HT1080 (cell line): ENCODE results near the gene ILK. TPM values are rescaled to one million over a fixed set of nuclear protein-coding genes. Genes with fewer than 3 reads are reported as not detected.

ENCODE experiments used
- DNase-seq: peaks from one replicate; pipeline ENCODE4 v3.0.0-alpha.2; 2015; ENCODE audit warnings: low read depth
- total RNA-seq: library from RNA; depleted of rRNA; stranded (reverse); fragments of >200 nt; shearing (Covaris generic); gene quantifications from 2 replicates; pipeline ENCODE4 v1.2.3, GENCODE V29; 2014

The ILK gene
- total RNA-seq, 1 experiment from 2014 or later, result 149 TPM

DNA sequence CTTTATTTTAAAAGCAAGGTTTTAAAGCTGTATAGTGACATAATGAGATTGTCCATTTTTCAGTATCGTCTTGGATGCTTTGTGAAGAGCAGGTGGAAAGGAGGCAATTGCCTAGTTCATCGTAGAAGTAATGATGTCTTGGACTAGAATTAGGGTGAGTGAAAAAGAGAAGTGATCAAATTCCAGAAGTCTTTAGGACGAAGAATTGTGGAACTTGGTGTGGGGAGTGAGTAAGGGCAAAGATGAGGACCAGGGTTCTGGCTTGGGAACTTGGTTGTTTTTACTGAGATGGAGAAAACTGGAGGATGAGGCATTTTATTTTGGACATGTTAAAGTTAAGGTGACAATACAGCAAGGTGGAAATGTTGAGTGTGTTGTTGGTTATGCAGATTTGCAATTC lies 1.2 kb downstream of the ILK start:
- no peak for DNase-seq

DNA sequence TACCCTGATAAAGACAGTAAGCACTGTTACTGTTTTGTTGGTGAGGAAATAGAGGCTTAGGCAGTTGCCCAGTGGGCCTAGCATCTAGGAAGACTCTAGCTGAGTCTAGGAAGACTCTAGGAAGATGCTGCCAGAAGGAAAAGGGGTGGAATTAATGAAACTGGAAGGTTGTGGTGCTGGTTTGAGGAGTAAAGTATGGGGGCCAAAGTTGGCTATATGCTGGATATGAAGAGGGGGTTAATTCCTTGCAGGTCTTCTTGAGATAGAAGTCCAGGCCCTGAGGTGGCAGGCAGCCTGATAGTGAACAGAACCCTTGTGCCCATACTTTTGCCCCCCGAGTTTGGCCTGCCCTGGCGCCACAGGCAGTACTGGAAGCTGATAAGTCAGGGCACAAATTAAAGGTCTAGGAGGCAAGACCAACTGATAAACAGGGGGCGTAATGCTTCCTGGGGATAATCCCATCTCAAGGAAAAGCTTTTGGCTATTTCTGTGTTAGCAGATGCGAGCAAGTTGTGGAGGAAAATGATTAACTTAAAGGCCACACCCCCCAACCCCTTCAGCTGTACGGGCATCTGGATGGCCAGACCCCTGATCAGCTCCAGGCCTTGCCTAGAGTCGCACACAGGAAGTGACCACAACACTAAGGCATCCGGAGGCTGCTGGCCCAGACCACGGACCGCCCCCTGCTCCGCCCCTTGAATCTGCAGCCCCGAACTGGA lies 3.1 kb downstream of the ILK start:
- peak; percentile 95 for DNase-seq

DNA sequence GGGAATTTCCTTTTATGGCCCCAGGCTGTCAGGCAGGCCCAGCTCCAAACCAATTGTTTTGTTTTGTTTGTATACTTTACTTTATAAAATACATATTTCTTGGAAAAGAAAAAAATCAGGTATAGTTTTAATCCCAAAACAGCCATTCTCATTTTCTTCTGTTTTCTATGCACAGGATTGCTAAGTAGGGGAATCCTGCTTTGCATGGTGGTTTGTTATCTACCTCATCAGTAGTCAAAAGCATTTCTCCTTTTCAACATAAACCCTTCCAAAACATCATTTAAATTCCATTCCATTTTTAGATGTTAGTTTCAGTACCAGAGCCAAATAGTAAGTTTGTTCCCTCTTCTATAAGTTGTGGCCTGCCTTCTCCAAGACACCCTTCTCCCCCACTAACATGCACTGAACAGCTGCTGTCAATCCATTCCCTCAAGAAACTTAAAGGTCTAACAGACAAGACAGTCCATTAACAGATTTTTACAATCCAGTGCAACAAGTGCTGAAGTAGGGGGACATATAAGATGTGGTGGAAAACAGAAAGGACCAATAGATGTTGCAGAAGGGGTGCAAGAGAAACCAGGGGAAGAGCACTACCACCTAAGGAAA lies 3.7 kb downstream of the ILK start:
- no peak for DNase-seq

DNA sequence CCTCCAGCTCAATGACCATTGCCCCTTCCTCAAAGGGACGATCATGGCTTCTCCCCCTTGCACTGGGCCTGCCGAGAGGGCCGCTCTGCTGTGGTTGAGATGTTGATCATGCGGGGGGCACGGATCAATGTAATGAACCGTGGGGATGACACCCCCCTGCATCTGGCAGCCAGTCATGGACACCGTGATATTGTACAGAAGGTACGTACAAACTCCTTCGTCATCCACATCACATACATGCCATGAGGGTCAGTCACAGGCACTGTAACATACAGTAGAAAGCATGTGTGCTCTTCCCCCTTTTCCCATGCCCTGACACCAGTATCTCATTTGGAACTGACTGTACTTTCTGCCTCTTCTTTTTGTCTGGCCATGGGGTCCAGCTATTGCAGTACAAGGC lies 4.4 kb downstream of the ILK start:
- no peak for DNase-seq

DNA sequence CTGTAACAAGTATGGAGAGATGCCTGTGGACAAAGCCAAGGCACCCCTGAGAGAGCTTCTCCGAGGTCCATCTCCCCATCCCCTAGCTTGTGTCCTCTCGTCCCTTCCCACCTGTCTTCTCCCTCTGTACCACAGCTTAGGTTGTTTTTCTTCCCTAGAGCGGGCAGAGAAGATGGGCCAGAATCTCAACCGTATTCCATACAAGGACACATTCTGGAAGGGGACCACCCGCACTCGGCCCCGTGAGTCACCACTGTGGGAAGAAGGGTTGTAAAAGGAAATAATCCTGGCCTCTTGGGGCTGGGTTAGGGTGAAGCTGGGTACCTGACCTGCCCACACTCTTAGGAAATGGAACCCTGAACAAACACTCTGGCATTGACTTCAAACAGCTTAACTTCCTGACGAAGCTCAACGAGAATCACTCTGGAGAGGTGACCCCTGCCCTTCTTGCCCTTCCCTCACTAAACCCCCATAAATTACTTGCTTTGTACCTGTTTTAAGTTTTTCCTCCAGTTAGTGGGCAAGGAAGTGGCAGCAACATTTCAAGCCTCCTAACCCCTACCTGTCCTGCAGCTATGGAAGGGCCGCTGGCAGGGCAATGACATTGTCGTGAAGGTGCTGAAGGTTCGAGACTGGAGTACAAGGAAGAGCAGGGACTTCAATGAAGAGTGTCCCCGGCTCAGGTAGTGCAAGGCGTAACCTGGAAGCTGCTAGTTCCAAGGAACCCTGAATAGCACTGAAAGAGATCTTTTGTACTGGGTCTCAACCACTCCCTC lies 5.3 kb downstream of the ILK start:
- DNase-seq, result no peak

DNA sequence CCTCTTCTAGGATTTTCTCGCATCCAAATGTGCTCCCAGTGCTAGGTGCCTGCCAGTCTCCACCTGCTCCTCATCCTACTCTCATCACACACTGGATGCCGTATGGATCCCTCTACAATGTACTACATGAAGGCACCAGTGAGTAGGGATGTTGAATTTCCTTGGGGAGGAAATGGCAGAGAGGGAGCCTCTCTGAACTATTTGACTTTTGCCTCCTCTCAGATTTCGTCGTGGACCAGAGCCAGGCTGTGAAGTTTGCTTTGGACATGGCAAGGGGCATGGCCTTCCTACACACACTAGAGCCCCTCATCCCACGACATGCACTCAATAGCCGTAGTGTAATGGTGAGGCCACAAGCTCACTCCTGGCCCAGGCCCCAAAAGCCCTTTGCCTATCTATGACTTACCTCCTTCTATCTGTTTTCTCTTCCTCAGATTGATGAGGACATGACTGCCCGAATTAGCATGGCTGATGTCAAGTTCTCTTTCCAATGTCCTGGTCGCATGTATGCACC lies 6.0 kb downstream of the ILK start:
- DNase-seq, result no peak

DNA sequence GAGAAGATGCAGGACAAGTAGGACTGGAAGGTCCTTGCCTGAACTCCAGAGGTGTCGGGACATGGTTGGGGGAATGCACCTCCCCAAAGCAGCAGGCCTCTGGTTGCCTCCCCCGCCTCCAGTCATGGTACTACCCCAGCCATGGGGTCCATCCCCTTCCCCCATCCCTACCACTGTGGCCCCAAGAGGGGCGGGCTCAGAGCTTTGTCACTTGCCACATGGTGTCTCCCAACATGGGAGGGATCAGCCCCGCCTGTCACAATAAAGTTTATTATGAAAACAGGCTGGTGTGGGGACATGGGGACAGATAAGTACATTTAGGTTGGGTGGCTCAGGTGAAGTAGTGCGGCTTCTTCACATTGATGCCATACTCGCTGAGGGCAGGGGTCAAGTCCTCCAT lies 7.0 kb downstream of the ILK start:
- DNase-seq, result no peak

DNA sequence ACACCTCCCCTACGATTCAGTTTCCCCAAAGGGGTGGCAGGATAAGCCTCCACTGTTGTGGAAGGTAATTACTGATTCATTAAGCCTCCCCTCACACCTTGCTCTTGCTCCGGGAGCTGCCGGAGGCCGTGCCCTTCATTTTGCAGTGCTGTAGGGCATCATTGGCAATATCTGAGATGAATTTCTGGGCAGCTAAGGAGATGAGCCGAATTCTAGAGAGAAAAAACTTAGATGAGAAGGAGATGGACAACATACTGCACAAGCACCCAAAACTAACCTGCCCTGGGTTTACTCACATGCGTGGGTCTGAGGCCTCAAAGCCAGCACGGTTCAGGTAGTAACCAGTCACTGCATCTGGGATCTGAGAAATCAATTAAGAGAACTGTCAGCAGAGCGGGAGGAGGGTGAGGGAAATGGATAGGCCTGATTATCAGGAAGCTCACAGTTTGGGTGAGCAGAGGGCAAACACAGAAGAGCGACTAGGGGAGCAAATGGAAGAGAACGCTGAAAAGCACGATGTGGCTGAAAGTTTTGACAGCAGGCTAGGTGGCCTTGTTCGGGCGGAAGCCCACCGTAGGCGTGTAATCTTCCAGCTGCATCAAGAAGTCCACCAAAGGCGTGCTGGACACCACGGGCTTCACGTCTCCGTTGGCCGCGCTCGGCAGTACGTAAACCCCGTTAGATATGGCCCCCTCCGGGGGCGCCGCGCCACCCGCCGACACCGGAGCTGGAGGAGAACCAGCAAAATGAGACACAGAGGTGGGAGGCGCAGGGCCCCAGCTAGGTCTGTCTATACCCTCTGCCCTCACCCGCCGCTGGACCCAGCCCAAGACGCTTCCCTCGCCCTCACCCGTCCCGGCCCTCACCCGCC lies 7.8 kb downstream of the ILK start:
- DNase-seq, result no peak

DNA sequence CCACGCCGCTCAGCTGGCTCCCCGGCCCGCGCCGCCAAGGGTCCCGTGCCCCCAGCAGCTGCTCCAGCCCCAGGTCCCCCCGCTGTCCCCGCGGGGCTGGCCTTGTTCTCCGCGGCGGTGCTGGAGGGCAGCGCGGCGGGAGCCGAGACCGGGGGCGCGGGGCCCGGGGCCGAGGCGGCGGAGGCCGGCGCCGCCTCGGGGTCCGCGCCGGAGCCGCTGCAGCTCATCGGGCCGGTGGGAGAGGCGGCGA lies 8.3 kb downstream of the ILK start:
- DNase-seq, result no peak

DNA sequence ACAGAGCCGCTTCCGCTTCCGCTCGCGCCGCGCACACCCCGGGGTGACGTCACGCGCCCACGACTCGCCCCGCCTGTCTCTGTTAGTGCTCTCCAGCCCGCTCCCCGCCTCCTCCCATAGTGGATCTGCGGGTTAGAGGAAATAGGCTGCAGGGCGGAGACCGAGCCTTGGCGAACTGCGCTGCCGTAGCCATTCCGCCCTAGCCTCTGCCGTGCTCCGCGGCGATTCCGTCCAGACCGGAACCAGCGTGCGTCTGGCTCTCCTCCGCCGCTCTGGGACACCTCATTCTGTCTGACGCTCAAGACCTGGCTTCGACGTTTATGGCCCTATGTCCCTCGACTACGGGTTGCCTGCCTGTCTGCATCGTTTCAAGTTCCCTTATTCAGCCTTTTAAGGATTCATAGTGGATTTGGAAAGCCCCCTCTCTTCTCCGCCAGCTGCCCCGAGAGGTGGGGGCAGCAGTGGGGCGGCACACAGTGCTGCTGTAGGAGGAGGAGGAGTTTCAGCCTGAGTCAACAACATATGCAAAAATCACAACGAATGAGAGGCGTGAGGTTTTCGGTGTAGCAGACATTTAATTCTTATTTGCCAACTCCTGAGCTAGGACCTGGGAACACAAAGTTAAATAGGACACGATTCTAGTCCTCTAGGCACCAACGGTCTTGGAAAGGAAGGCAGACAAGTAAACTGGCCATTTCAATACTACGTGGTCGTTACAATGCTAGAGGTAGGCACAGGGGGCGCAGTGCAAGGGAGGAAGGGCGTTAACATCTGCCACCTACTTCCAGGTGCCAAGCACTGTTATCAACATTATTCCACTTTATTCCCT lies 8.9 kb downstream of the ILK start, which contains the start of gene TAF10:
Gene TAF10, minus strand, starts transcription at position 4 of the 829 bp plus-strand sequence. CDS start 27 bp downstream, outside the sequence.
- peak; percentile 95 for DNase-seq

DNA sequence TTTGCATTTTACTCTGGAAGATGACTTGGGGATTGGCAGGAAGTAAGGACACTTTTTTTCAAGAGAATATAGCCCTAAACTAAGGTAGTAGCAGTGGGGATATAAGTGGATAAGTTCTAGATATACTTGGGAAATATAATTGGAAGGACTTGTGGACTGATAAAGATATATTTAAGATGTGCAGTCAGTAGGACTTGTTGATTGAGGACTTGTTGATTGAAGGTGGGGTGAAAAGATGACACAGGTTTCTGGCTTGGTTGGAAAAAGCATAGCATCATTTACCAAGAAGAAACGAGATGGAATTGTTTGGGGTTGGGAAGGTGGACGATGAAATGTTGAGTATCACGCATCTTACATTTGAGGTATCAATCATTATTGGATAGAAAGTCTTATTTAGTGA lies 9.9 kb downstream of the ILK start:
- no peak for DNase-seq

DNA sequence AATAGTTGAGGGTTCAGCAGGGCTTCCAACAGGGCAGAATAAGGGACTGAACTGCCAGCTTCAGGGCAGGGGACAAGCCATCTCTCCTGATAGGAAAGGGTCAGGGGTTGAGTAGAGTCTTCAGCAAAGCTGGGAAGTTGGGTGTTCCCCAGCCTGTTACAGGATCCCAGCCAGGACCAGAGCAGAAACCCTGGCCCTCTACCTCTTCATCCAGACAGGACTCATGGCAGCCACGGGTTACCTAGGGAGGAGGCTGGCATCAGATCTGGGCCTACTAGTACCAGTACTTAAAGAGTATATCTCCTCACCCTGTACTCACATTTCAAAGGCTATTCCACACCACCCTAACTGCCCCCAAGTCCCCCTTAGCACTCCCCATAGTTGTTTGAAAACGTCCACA lies 10.9 kb downstream of the ILK start:
- no peak for DNase-seq

DNA sequence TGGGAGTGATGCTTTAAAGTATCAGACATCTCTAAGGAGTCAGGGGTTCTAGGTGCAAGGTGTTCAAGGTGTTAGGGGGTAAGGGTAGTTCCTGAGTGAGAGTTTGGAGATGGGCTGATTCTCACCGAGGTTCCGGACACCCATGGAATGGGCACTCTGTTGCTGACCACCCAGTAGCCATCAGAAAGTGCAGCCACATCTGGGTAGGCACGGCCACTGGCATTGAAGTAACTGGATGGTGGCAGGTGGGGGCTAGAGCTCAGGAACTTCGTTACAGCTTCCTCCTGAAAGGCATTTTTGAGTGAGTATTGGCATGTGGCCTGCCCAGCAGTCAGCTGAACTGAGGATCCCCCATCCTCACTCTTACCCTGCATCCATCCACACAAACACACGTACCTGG lies 11.5 kb downstream of the ILK start:
- no peak for DNase-seq

DNA sequence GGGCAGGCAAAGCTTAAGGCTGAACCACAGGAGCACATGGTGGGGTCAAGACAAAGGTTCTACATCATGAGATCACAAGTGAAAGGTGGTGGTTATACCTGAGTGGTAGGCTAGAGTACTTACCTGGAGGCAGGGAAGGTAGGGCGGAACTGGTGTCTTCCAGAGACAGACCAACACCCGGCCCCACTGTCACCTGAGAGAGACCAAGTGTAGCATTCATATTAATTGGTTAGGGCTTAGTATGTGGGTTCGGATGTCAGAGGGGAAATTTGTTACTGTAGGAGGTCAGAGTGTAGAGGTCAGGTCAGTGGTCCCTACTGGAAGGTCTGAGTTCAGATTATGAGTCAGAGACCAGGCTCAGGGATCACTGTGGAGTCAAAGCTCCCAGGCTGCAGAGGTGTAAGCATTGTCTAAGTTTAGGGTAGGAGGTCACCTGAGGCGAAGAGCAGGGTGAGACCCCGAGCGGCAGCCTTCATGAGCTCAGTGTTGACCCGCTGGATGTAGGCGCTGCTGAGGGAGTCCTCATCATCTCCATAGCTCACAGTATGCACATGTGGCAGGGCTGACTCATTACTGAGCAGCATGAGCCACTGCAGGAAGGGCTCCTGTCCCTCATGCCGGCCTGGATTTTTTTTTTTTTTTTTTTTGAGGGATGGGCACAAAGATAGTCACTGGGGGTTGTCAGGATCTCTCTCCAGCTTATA lies 12.5 kb downstream of the ILK start:
- peak; percentile 59 for DNase-seq

DNA sequence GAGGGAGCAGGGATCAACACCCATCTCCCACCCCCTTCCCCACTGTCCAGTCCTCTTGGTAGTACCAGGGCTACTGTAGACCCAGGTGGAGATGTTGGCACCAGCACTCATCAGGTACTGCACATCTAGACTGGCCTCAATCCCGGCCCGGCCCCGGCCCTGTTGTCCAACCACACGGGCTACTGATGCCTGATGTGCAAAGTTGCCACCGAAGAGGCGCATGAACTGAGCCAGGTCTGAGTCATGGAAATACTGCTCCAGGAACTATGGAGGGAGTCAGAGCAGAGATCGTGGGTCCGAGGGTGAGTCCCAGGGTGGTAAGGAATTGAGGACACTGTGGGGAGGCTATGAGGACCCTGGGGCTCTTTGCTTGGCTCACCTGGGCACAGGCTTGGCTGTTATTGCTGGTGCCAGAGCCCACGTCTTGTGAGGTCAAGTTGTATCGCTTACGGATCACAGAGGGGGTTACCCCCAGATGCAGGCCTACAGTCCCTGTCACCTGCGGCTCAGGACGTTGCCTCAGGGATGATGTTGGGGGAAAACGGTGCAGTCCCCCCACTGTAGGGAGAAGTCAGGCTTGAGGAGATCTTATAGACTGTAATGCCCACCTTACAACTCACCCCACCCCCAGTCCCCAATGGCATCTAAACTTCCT lies 13.1 kb downstream of the ILK start:
- DNase-seq, result no peak

DNA sequence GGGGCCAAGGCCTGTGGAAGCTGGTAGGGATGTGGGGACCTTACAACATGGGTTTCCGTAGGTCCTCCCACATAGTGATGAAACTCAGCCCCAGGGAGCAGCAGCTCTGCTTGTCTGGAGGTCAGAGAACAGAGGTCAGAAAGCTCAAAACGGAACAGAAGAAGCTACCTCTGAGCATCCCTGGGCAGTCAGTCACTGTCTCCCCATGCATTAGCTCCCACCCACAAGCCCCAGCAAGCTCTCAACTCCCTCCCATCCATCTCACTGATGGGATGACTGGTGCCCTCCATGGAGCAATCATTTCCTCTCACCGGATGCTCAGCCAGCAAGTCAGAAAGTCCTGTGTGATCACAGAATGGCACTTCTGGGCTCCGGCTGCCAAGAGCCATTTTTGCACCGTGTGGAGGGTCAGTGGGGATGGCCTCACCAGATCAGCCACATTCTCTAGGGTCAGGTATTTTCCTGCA lies 13.8 kb downstream of the ILK start:
- peak; percentile 72 for DNase-seq

DNA sequence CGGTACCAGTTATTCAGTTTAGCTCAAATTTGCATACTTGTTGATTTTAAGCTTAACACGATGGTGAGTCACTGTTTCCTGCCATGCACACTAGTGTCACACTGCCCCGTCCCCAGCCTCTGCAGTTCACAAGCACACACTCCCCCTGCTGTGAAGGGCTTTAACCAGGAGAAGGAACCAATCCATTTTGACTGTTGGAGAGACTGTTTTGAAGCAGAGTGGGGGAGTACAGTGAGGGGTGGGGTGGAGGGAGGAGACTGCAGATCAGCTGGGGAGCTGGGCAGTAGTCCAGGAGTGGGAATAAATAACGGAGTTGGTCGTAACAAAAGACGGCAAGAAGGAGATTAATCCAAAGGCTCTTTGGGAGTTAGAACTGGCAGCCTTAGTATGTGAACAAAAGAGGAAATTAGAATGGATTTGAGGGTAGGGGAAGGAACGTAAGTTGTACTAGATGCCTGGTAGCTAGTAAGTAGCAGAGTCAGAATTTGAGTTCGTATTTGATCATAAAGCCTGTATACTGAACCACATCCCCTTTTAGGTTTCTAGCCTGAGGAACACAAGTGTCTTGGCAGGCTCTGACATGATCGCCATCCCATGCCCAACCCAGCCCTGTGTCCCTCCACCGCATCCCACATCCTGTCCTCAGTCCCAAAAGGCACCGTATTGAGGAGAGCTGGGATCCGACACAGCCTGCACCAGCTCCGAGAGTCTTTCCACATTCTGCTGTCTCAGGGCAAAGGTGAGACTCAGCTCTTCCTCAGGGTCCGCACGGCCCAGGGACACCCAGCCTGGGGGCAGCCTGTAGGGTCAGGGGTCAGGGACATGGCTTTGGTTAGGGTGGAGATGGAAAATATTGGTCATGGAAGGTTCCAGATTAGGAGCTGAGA lies 14.8 kb downstream of the ILK start:
- DNase-seq, result peak; percentile 77

DNA sequence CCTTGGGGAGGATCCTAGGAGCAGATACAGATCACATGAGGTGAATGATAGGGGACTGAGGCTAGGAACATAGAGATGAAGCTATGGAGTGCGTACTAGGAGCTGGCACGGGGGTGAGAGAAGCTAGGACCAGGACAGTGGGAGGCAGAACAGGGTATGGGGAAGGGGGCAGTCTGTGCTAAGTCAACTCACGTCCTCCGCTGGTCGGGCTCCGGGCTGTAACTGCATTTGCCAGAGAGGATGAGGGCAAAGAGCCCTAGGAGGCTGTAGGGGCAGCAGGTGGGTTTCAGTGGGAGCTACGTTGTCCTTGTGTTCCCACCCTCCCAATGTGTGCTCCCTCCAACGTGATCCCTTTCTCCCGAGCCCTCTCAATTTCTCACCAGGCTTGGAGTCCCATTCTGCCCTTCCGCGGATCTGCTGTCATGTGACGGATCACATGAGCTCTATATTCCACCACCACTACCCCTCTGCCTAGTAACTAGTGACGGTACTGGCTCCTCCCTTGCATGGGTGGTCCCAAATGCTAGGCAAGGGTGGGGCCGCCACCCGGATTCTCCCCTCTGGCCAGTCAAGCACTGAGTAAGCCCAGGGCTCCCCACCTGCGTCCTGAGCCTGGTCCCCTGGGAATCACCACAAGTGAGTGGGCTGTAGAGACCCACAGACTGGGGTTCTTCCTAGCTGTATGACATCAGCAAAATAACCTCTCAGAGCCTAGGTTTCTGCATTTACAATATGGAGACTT lies 15.6 kb downstream of the ILK start, which contains the start of gene TPP1:
Gene TPP1, minus strand, starts transcription at position 419 of the 742 bp plus-strand sequence. Its CDS starts 22 bp downstream, at position 397.
- peak; percentile 91 for DNase-seq
